H1 (cell line): ENCODE measurements around the gene NIPAL4. TPM values are rescaled to one million over a fixed set of nuclear protein-coding genes. Genes with fewer than 3 reads are reported as not detected.

Experiments
- CTCF ChIA-PET: fragments of 300-600 bp; sonication (Branson Sonifier 250); formaldehyde crosslinking; loops from one replicate; lab custom pipeline; 2021; ENCODE audit not compliant: partially characterized antibody; lab: Charles Lee
- POLR2A ChIA-PET: fragments of 300-600 bp; sonication (Branson Sonifier 250); formaldehyde crosslinking; loops from one replicate; lab custom pipeline; 2021; ENCODE audit warnings: inconsistent platforms; ENCODE audit not compliant: partially characterized antibody; lab: Charles Lee
- DNase-seq, 2 experiments: peaks; one replicate each; pipeline versions ENCODE4 v3.0.0 to v3.0.0-alpha.2; 2010 to 2022; ENCODE audit warnings: low spot score in 2 of 2, low read depth in 1 of 2, mixed read lengths in 1 of 2
- FAIRE-seq: peaks from 2 replicates; lab custom pipeline; 2011; peaks lifted over from hg19 to GRCh38; lab: Jason Lieb, UNC
- H2AFZ ChIP-seq: 2 replicates; pipeline ENCODE4 v1.8.1; 2012; ENCODE audit warnings: low read length, inconsistent platforms
- H2AK5ac ChIP-seq: 2 replicates; pipeline ENCODE4 v1.6.1; 2013; ENCODE audit warnings: low read depth, low read length
- H2BK120ac ChIP-seq: replicated peaks from 2 replicates; pipeline ENCODE3; 2013; ENCODE audit warnings: low read depth, low read length, inconsistent platforms
- H2BK12ac ChIP-seq: 2 replicates; pipeline ENCODE4 v1.6.1; 2013; ENCODE audit warnings: low read depth, low read length
- H2BK15ac ChIP-seq: 2 replicates; pipeline ENCODE4 v1.6.1; 2013; ENCODE audit warnings: low read length
- H2BK20ac ChIP-seq: 2 replicates; pipeline ENCODE4 v1.6.1; 2013; ENCODE audit warnings: low read length
- H2BK5ac ChIP-seq: 2 replicates; pipeline ENCODE4 v1.6.1; 2013; ENCODE audit warnings: low read depth, low read length
- H3K14ac ChIP-seq: 2 replicates; pipeline ENCODE4 v1.6.1; 2013; ENCODE audit warnings: inconsistent platforms; ENCODE audit not compliant: insufficient read length
- H3K18ac ChIP-seq: 2 replicates; pipeline ENCODE4 v1.6.1; 2013; ENCODE audit warnings: low read length; ENCODE audit errors: extremely low read depth
- H3K23ac ChIP-seq: 2 replicates; pipeline ENCODE4 v1.6.1; 2013; ENCODE audit warnings: inconsistent platforms; ENCODE audit not compliant: insufficient read length
- H3K23me2 ChIP-seq: 2 replicates; pipeline ENCODE4 v1.6.1; 2013; ENCODE audit warnings: low read depth, low read length
- H3K27ac ChIP-seq: 2 replicates; pipeline ENCODE4 v1.6.1; 2011; ENCODE audit warnings: low read depth, low read length, inconsistent platforms
- H3K27me3 ChIP-seq, 4 experiments: replicated peaks in 1 of 4; 1 replicate in 1 of 4; 2 replicates in 3 of 4; pipeline versions ENCODE4 v1.6.1 to v1.8.1; 2011 to 2013; ENCODE audit warnings: low read length in 3 of 4, mild to moderate bottlenecking in 3 of 4, inconsistent platforms in 2 of 4, mixed read lengths in 2 of 4, moderate library complexity in 1 of 4; ENCODE audit not compliant: control insufficient read depth in 3 of 4, insufficient read depth in 3 of 4; ENCODE audit errors: extremely low read depth in 1 of 4
- H3K36me3 ChIP-seq, 4 experiments: 2 replicates each; pipeline versions ENCODE4 v1.6.1 to v1.8.1; 2011 to 2013; ENCODE audit warnings: mild to moderate bottlenecking in 4 of 4, low read length in 3 of 4, moderate library complexity in 2 of 4, control low read depth in 1 of 4, inconsistent platforms in 1 of 4; ENCODE audit not compliant: insufficient read depth in 4 of 4, control insufficient read depth in 2 of 4
- H3K4ac ChIP-seq: replicated peaks from 2 replicates; pipeline ENCODE3; 2013; ENCODE audit warnings: low read length, low read depth, mixed read lengths, inconsistent platforms; ENCODE audit not compliant: insufficient read length
- H3K4me1 ChIP-seq, 4 experiments: replicated peaks in 1 of 4; 1 replicate in 1 of 4; 2 replicates in 3 of 4; pipeline versions ENCODE4 v1.6.1 to v1.8.1; 2011 to 2013; ENCODE audit warnings: low read length in 3 of 4, inconsistent platforms in 2 of 4, mixed read lengths in 1 of 4; ENCODE audit not compliant: insufficient read depth in 4 of 4, control insufficient read depth in 3 of 4
- H3K4me2 ChIP-seq, 2 experiments: 2 replicates each; pipeline versions ENCODE4 v1.6.1 to v1.8.1; 2011 to 2013; ENCODE audit warnings: low read depth in 2 of 2, low read length in 2 of 2, control low read depth in 1 of 2, inconsistent platforms in 1 of 2, mild to moderate bottlenecking in 1 of 2; ENCODE audit not compliant: insufficient read depth in 1 of 2
- H3K4me3 ChIP-seq, 4 experiments: fragments of 200-600, 300-600 bp in 1 of 4; sonication (generic), shearing (Covaris generic), sonication (Bioruptor Twin) in 1 of 4; 2 replicates each; pipeline versions ENCODE4 v1.5.1 to v1.8.1; 2011 to 2016; ENCODE audit warnings: low read length in 4 of 4, low read depth in 3 of 4, control low read depth in 2 of 4, inconsistent platforms in 2 of 4, mild to moderate bottlenecking in 2 of 4, mixed read lengths in 1 of 4, moderate library complexity in 1 of 4; ENCODE audit not compliant: insufficient read depth in 2 of 4; ENCODE audit errors: extremely low read depth in 1 of 4
- H3K56ac ChIP-seq: replicated peaks from 2 replicates; pipeline ENCODE3; 2013; ENCODE audit warnings: low read depth, mild to moderate bottlenecking, mixed read lengths, low read length, inconsistent platforms; ENCODE audit not compliant: insufficient read length
- H3K79me1 ChIP-seq: 2 replicates; pipeline ENCODE4 v1.6.1; 2013; ENCODE audit warnings: low read depth, low read length, control low read depth
- H3K79me2 ChIP-seq, 2 experiments: 2 replicates each; pipeline versions ENCODE4 v1.6.1 to v1.8.1; 2012 to 2013; ENCODE audit warnings: low read length in 2 of 2, mild to moderate bottlenecking in 2 of 2, inconsistent platforms in 1 of 2; ENCODE audit not compliant: insufficient read depth in 2 of 2, control insufficient read depth in 1 of 2
- H3K9ac ChIP-seq, 4 experiments: replicated peaks in 1 of 4; 1 replicate in 1 of 4; 2 replicates in 3 of 4; pipeline versions ENCODE4 v1.6.1 to v1.8.1; 2011 to 2013; ENCODE audit warnings: low read depth in 3 of 4, low read length in 3 of 4, control low read depth in 2 of 4, mild to moderate bottlenecking in 2 of 4, moderate library complexity in 2 of 4, inconsistent platforms in 1 of 4; ENCODE audit errors: extremely low read depth in 1 of 4
- H3K9me3 ChIP-seq, 2 experiments: 2 replicates each; pipeline versions ENCODE4 v1.6.1 to v1.8.1; 2012 to 2013; ENCODE audit warnings: mild to moderate bottlenecking in 2 of 2, moderate library complexity in 2 of 2, control low read depth in 1 of 2, inconsistent platforms in 1 of 2, low read depth in 1 of 2, low read length in 1 of 2, mixed read lengths in 1 of 2; ENCODE audit not compliant: insufficient read depth in 2 of 2
- H4K20me1 ChIP-seq, 2 experiments: replicated peaks in 1 of 2; 2 replicates each; pipeline versions ENCODE3 to v1.8.1; 2011 to 2013; ENCODE audit warnings: inconsistent platforms in 2 of 2, low read length in 2 of 2, mild to moderate bottlenecking in 1 of 2; ENCODE audit not compliant: insufficient read depth in 2 of 2, control insufficient read depth in 1 of 2
- H4K5ac ChIP-seq: 2 replicates; pipeline ENCODE4 v1.6.1; 2013; ENCODE audit warnings: low read length, low read depth, mixed read lengths, inconsistent platforms; ENCODE audit not compliant: insufficient read length
- H4K8ac ChIP-seq: 2 replicates; pipeline ENCODE4 v1.8.0; 2013; ENCODE audit warnings: mild to moderate bottlenecking, moderate library complexity, low read length, inconsistent platforms; ENCODE audit not compliant: insufficient read depth; ENCODE audit errors: extremely low read depth
- H4K91ac ChIP-seq: replicated peaks from 2 replicates; pipeline ENCODE3; 2013; ENCODE audit warnings: low read length, mixed read lengths, inconsistent platforms; ENCODE audit not compliant: insufficient read length
- CBX5 ChIP-seq: fragments of 300-800, 300-1000 bp; sonication (generic); IDR thresholded peaks from 2 replicates; pipeline ENCODE4 v1.7.1; 2016; ENCODE audit warnings: antibody characterized with exemption, low read length, low read depth
- GABPA ChIP-seq: IDR thresholded peaks from 2 replicates; pipeline ENCODE4 v1.6.1; 2011; ENCODE audit warnings: mild to moderate bottlenecking, low read length, moderate library complexity, borderline replicate concordance; ENCODE audit not compliant: insufficient read depth
- GTF2F1 ChIP-seq: IDR thresholded peaks from 2 replicates; pipeline ENCODE4 v1.6.1; 2012; ENCODE audit warnings: low read depth, low read length, improper control_type of control experiment, borderline replicate concordance
- JUN ChIP-seq: IDR thresholded peaks from 2 replicates; pipeline ENCODE4 v1.6.1; 2011; ENCODE audit warnings: low read depth, mild to moderate bottlenecking, improper control_type of control experiment, low read length
- POLR2A ChIP-seq, 2 experiments: IDR thresholded peaks; 1 replicate in 1 of 2; 2 replicates in 1 of 2; pipeline ENCODE4 v1.6.1; 2011; ENCODE audit warnings: low read depth in 2 of 2, low read length in 2 of 2, mild to moderate bottlenecking in 2 of 2; ENCODE audit errors: control extremely low read depth in 1 of 2
- POLR2AphosphoS5 ChIP-seq: IDR thresholded peaks from 2 replicates; pipeline ENCODE4 v1.6.1; 2011; ENCODE audit warnings: low read depth, low read length
- POU5F1 ChIP-seq: IDR thresholded peaks from 2 replicates; pipeline ENCODE4 v1.6.1; 2011; ENCODE audit warnings: low read depth, mild to moderate bottlenecking, low read length, moderate library complexity
- SAP30 ChIP-seq: fragments of 300-600 bp; sonication (generic); IDR thresholded peaks from 2 replicates; pipeline ENCODE4 v1.7.1; 2012; ENCODE audit warnings: low read length, moderate library complexity, mild to moderate bottlenecking, inconsistent platforms; ENCODE audit not compliant: insufficient read depth, insufficient replicate concordance
- SP2 ChIP-seq: IDR thresholded peaks from 2 replicates; pipeline ENCODE4 v1.6.1; 2012; ENCODE audit warnings: mild to moderate bottlenecking, low read length, inconsistent platforms
- SRF ChIP-seq: IDR thresholded peaks from 2 replicates; pipeline ENCODE4 v1.6.1; 2011; ENCODE audit warnings: mild to moderate bottlenecking, low read depth, low read length, moderate library complexity
- TAF1 ChIP-seq: IDR thresholded peaks from 2 replicates; pipeline ENCODE4 v1.6.1; 2011; ENCODE audit warnings: mild to moderate bottlenecking, low read depth, low read length
- WGBS, 2 experiments: shearing (Covaris generic) in 1 of 2; methylation state at CpG; one replicate each; pipeline versions ENCODE4 v1.1.6 to v1.1.7; 2013 to 2015; ENCODE audit warnings: low lambda C conversion rate in 2 of 2, mixed read lengths in 2 of 2, inconsistent platforms in 1 of 2, low coverage in 1 of 2, missing lambda C conversion rate in 1 of 2; ENCODE audit not compliant: insufficient replicate concordance in 2 of 2, insufficient coverage in 1 of 2, insufficient read length in 1 of 2; ENCODE audit errors: extremely low coverage in 1 of 2, missing lambda C conversion rate in 1 of 2; 5-methylcytosine and 5-hydroxymethylcytosine counted together
- polyA plus RNA-seq, 7 experiments: library from polyadenylated mRNA; depleted of rRNA in 3 of 7; stranded (reverse) in 5 of 7; unstranded in 2 of 7; fragments of >200 nt in 5 of 7; fragments of 200-250 nt in 2 of 7; gene quantifications; 1 replicate in 5 of 7; 2 replicates in 1 of 7; 4 replicates in 1 of 7; pipeline versions ENCODE4 v1.2.1 to v1.2.3, GENCODE V29; 2011 to 2013; ENCODE audit warnings: missing spikeins in 2 of 7, mixed read lengths in 2 of 7
- total RNA-seq: library from RNA; stranded (reverse); fragmentation: NEBNext Ultra II Directional; extraction: Animal tissue kit (Norgen Biotek cat#: 25700); gene quantifications from 2 replicates; pipeline ENCODE4 v1.2.1, GENCODE V29; 2021
- TF ChIP-seq, protein P1 (sequence below): IDR thresholded peaks from 2 replicates; pipeline ENCODE4 v1.6.1; 2012; ENCODE audit warnings: low read length, inconsistent platforms

The NIPAL4 gene
- total and polyA plus RNA-seq, 2 of the 8 experiments (the other 6 are each of a cell fraction or from before 2014, with no cell fraction given): 0.09 to 0.20 TPM

GRCh38 chr5:157521704-157522029 lies 61.7 kb downstream of the NIPAL4 start:
- TF ChIP-seq POLR2A (IDR thresholded peaks at IDR 0.05; ENCODE audit: control extremely low read depth in 1 of 2, low read depth in 2 of 2, low read length in 2 of 2) (no peak), GABPA (no peak), SAP30 (no peak), CBX5 (no peak), GTF2F1 (no peak), SP2 (no peak), POLR2AphosphoS5 (no peak), SRF (no peak), JUN (no peak), POU5F1 (no peak), TAF1 (no peak)
- TF ChIP-seq, protein P1, sequence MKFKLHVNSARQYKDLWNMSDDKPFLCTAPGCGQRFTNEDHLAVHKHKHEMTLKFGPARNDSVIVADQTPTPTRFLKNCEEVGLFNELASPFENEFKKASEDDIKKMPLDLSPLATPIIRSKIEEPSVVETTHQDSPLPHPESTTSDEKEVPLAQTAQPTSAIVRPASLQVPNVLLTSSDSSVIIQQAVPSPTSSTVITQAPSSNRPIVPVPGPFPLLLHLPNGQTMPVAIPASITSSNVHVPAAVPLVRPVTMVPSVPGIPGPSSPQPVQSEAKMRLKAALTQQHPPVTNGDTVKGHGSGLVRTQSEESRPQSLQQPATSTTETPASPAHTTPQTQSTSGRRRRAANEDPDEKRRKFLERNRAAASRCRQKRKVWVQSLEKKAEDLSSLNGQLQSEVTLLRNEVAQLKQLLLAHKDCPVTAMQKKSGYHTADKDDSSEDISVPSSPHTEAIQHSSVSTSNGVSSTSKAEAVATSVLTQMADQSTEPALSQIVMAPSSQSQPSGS: no peak

More at GRCh38 chr5:157521704-157522029, 61.7 kb downstream of the NIPAL4 start:
- H2BK120ac ChIP-seq: no peak overlapping the region
- H3K56ac ChIP-seq: no peak overlapping the region
- H3K14ac ChIP-seq: no peak overlapping the region
- ChIA-PET POLR2A (no interaction called here), CTCF (interaction anchor here (1.0 to 1.1 kb wide), 2 partner anchors 10 to 11 kb away, joined by 3 to 4 read pairs; no protein-coding TSS in a partner anchor)
- no peak overlapping the region for H3K4me3 ChIP-seq
- no peak overlapping the region for H3K9ac ChIP-seq
- H2AFZ ChIP-seq: no peak overlapping the region
- H2BK15ac ChIP-seq: no peak overlapping the region
- H4K20me1 ChIP-seq: peaks cover 0 to 2% of the 10 kb centered on the region in 2 experiments
- no peaks in the 10 kb centered on the region for H3K23me2 ChIP-seq
- no peaks in the 10 kb centered on the region for H3K27me3 ChIP-seq
- no peak overlapping the region for H2AK5ac ChIP-seq
- H3K4me2 ChIP-seq: no peak overlapping the region
- no peak overlapping the region for H3K18ac ChIP-seq
- H2BK12ac ChIP-seq: no peak overlapping the region
- H3K23ac ChIP-seq: no peak overlapping the region
- WGBS, 2 experiments: 89% methylated on average over 5 of the region's 5 CpGs; no CpG with 5 or more reads in 1 of the 2 experiments
- no peaks in the 10 kb centered on the region for H3K79me2 ChIP-seq
- DNase-seq: no peak
- H3K4ac ChIP-seq: no peak overlapping the region
- no peak overlapping the region for H4K91ac ChIP-seq
- H3K4me1 ChIP-seq: no peaks in the 10 kb centered on the region
- H3K79me1 ChIP-seq: no peaks in the 10 kb centered on the region
- no peaks in the 10 kb centered on the region; a peak in 1 of 8 replicates for H3K36me3 ChIP-seq
- FAIRE-seq: no peak
- H2BK20ac ChIP-seq: no peak overlapping the region
- no peak overlapping the region for H3K27ac ChIP-seq
- H2BK5ac ChIP-seq: no peak overlapping the region
- no peaks in the 10 kb centered on the region for H3K9me3 ChIP-seq
- no peak overlapping the region; the same call in 1 of the 2 replicates for H4K8ac ChIP-seq
- no peak overlapping the region for H4K5ac ChIP-seq
